GM12892 (cell line): ENCODE measurements around the gene AK5.

ENCODE experiments used
- DNase-seq: peaks from one replicate; pipeline ENCODE4 v3.0.0; 2011; ENCODE audit not compliant: insufficient read length
- FAIRE-seq: peaks from 2 replicates; lab custom pipeline; 2011; peaks lifted over from hg19 to GRCh38; lab: Jason Lieb, UNC
- POLR2A ChIP-seq: IDR thresholded peaks from 2 replicates; pipeline ENCODE4 v1.6.1; 2011; ENCODE audit warnings: low read depth, low read length, control low read depth
- POLR2AphosphoS5 ChIP-seq: IDR thresholded peaks from 2 replicates; pipeline ENCODE4 v1.6.1; 2011; ENCODE audit warnings: low read depth, low read length, control low read depth
- TAF1 ChIP-seq: IDR thresholded peaks from 2 replicates; pipeline ENCODE4 v1.6.1; 2011; ENCODE audit warnings: low read depth, mild to moderate bottlenecking, control low read depth, low read length, borderline replicate concordance

Gene AK5

GRCh38 chr1:77271852-77272580 is 9.8 kb upstream of the AK5 start:
- no peak for DNase-seq
- TF ChIP-seq POLR2A, result no peak
- no peak for TF ChIP-seq TAF1
- TF ChIP-seq POLR2AphosphoS5, result no peak
- no peak for FAIRE-seq

- no peak for FAIRE-seq
- TF ChIP-seq POLR2AphosphoS5 (no peak), POLR2A (no peak), TAF1 (no peak)
- no peak for DNase-seq
Observed at GRCh38 chr1:77273891-77274290, 7.9 kb upstream of the AK5 start.

GRCh38 chr1:77275194-77275593 is 6.6 kb upstream of the AK5 start:
- no peak for FAIRE-seq

GRCh38 chr1:77276941-77277340 is 4.9 kb upstream of the AK5 start:
- no peak for DNase-seq
- FAIRE-seq, result no peak
- TF ChIP-seq POLR2AphosphoS5 (no peak), TAF1 (no peak), POLR2A (no peak)

More at GRCh38 chr1:77275194-77275593, 6.6 kb upstream of the AK5 start:
- no peak for DNase-seq
- TF ChIP-seq POLR2A, result no peak
- no peak for TF ChIP-seq TAF1
- no peak for TF ChIP-seq POLR2AphosphoS5

GRCh38 chr1:77279929-77280328 is 1.9 kb upstream of the AK5 start:
- no peak for FAIRE-seq

GRCh38 chr1:77280962-77281361 is 857 bp upstream of the AK5 start:
- FAIRE-seq, result no peak
- no peak for TF ChIP-seq POLR2A
- no peak for TF ChIP-seq POLR2AphosphoS5
- TF ChIP-seq TAF1, result no peak
- no peak for DNase-seq

More at GRCh38 chr1:77279929-77280328, 1.9 kb upstream of the AK5 start:
- TF ChIP-seq TAF1 (no peak), POLR2A (no peak), POLR2AphosphoS5 (no peak)
- DNase-seq, result no peak

GRCh38 chr1:77282187-77282865 is 507 bp downstream of the AK5 start:
- DNase-seq (peak; percentile 29), FAIRE-seq (no peak)
- no peak for TF ChIP-seq TAF1
- no peak for TF ChIP-seq POLR2AphosphoS5
- no peak for TF ChIP-seq POLR2A

GRCh38 chr1:77282866-77283539 is 1.2 kb downstream of the AK5 start:
- DNase-seq, result no peak
- FAIRE-seq, result no peak
- TF ChIP-seq POLR2A (no peak), POLR2AphosphoS5 (no peak), TAF1 (no peak)

- no peak for FAIRE-seq
- DNase-seq, result no peak
- TF ChIP-seq POLR2A, result no peak
- no peak for TF ChIP-seq TAF1
- TF ChIP-seq POLR2AphosphoS5, result no peak
Observed at GRCh38 chr1:77283701-77284425, 2.0 kb downstream of the AK5 start.

GRCh38 chr1:77287535-77287934 is 5.7 kb downstream of the AK5 start:
- DNase-seq, result no peak

GRCh38 chr1:77288275-77288674 is 6.5 kb downstream of the AK5 start:
- FAIRE-seq, result no peak
- no peak for TF ChIP-seq POLR2AphosphoS5
- TF ChIP-seq POLR2A, result no peak
- TF ChIP-seq TAF1, result no peak

More at GRCh38 chr1:77287535-77287934, 5.7 kb downstream of the AK5 start:
- TF ChIP-seq TAF1 (no peak), POLR2A (no peak), POLR2AphosphoS5 (no peak)
- no peak for FAIRE-seq

GRCh38 chr1:77290576-77290975 is 8.8 kb downstream of the AK5 start:
- FAIRE-seq (no peak), DNase-seq (no peak)
- TF ChIP-seq POLR2A (no peak), TAF1 (no peak)

More at GRCh38 chr1:77288275-77288674, 6.5 kb downstream of the AK5 start:
- no peak for DNase-seq

- DNase-seq, result no peak
- no peak for FAIRE-seq
- TF ChIP-seq POLR2AphosphoS5, result no peak
Observed at GRCh38 chr1:77292551-77292950, 10.7 kb downstream of the AK5 start.
